ENCODE results near the gene PKD1L1.

- TF ChIP-seq EP300 (conservative IDR thresholded peaks at IDR 0.05; ENCODE audit: poor library complexity, severe bottlenecking) (no peak), CTCF (IDR thresholded peaks at IDR 0.05; ENCODE audit: poor library complexity, severe bottlenecking) (no peak), EZH2 (IDR thresholded peaks at IDR 0.05; ENCODE audit: borderline replicate concordance, insufficient read depth, low read length, poor library complexity, severe bottlenecking) (no peak), POLR2AphosphoS5 (IDR thresholded peaks at IDR 0.05) (no peak)
- TF ChIP-seq, protein P1, sequence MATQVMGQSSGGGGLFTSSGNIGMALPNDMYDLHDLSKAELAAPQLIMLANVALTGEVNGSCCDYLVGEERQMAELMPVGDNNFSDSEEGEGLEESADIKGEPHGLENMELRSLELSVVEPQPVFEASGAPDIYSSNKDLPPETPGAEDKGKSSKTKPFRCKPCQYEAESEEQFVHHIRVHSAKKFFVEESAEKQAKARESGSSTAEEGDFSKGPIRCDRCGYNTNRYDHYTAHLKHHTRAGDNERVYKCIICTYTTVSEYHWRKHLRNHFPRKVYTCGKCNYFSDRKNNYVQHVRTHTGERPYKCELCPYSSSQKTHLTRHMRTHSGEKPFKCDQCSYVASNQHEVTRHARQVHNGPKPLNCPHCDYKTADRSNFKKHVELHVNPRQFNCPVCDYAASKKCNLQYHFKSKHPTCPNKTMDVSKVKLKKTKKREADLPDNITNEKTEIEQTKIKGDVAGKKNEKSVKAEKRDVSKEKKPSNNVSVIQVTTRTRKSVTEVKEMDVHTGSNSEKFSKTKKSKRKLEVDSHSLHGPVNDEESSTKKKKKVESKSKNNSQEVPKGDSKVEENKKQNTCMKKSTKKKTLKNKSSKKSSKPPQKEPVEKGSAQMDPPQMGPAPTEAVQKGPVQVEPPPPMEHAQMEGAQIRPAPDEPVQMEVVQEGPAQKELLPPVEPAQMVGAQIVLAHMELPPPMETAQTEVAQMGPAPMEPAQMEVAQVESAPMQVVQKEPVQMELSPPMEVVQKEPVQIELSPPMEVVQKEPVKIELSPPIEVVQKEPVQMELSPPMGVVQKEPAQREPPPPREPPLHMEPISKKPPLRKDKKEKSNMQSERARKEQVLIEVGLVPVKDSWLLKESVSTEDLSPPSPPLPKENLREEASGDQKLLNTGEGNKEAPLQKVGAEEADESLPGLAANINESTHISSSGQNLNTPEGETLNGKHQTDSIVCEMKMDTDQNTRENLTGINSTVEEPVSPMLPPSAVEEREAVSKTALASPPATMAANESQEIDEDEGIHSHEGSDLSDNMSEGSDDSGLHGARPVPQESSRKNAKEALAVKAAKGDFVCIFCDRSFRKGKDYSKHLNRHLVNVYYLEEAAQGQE (IDR thresholded peaks at IDR 0.05; ENCODE audit: borderline replicate concordance), result no peak
These were observed 164.6 kb downstream of the PKD1L1 start for GRCh38 chr7:47783456-47784223.

Measured in neural cell (in vitro differentiated cells).